ENCODE results near the gene TAF1A. TPM values are rescaled to one million over a fixed set of nuclear protein-coding genes. Genes with fewer than 3 reads are reported as not detected.

The TAF1A gene
- total and polyA plus RNA-seq, 2 of the 8 experiments (the other 6 are each of a cell fraction or from before 2014, with no cell fraction given) = 3.3 to 16.7 TPM

DNA sequence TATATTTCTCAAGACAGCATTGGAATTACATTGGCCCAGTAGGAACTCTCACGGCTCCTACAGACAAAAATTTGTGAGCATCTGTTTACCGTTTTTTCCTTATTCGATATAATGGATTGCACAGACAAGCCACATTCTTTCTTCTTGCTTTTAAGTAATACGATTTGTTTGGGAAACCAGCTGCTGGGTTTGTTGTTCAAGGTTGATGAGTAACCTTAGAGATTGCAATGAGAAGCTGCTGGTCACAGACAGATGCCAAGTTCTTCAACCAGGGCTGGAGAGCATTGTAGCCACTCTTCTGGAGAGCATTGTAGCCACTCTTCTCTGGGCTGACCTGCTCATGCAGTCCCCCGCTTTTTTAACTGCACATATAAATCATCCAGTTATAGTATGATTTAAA, 26.8 kb upstream of the TAF1A start:
- WGBS, 2 experiments (ENCODE audit: extremely low coverage in 1 of 2, insufficient coverage in 1 of 2, insufficient read length in 1 of 2, insufficient replicate concordance in 2 of 2, low coverage in 1 of 2, low lambda C conversion rate in 2 of 2, missing lambda C conversion rate in 1 of 2) = 89% methylated on average over 5 of the region's 5 CpGs; no CpG with 5 or more reads in 1 of the 2 experiments
- Histone ChIP-seq H3K4ac (replicated peaks; ENCODE audit: insufficient read length, low read depth, low read length) (no peak overlapping the region), H3K14ac (ENCODE audit: insufficient read length) (no peak overlapping the region), H3K4me2 (ENCODE audit: insufficient read depth in 1 of 2, low read depth in 2 of 2, low read length in 2 of 2) (0 out of 4 replicates have a peak overlapping the region, but pooled peaks have one; percentile 88), H4K8ac (ENCODE audit: extremely low read depth, insufficient read depth, low read length) (no peak overlapping the region), H3K79me2 (ENCODE audit: control insufficient read depth in 1 of 2, insufficient read depth in 2 of 2, low read length in 2 of 2) (peaks cover 0 to 32% of the 10 kb centered on the region in 2 experiments; a peak in 3 of 4 replicates), H3K23me2 (ENCODE audit: low read depth, low read length) (peaks cover 11% of the 10 kb centered on the region), H2AK5ac (ENCODE audit: low read depth, low read length) (no peak overlapping the region), H2BK5ac (ENCODE audit: low read depth, low read length) (no peak overlapping the region), H3K4me3 (ENCODE audit: extremely low read depth in 1 of 4, insufficient read depth in 2 of 4, low read depth in 3 of 4, low read length in 4 of 4) (0 out of 8 replicates have a peak overlapping the region, but pooled peaks of 1 of the 4 experiments have one; percentile 91), H4K5ac (ENCODE audit: insufficient read length, low read depth, low read length) (no peak overlapping the region), H3K27ac (ENCODE audit: low read depth, low read length) (no peak overlapping the region), H2BK20ac (ENCODE audit: low read length) (no peak overlapping the region), H3K27me3 (replicated peaks in 1 of 4; ENCODE audit: control insufficient read depth in 3 of 4, extremely low read depth in 1 of 4, insufficient read depth in 3 of 4, low read length in 3 of 4) (no peaks in the 10 kb centered on the region), H2BK15ac (ENCODE audit: low read length) (no peak overlapping the region), H3K23ac (ENCODE audit: insufficient read length) (no peak overlapping the region), H3K9me3 (ENCODE audit: insufficient read depth in 2 of 2, low read depth in 1 of 2, low read length in 1 of 2) (no peaks in the 10 kb centered on the region), H3K56ac (replicated peaks; ENCODE audit: insufficient read length, low read depth, low read length) (no peak overlapping the region), H4K91ac (replicated peaks; ENCODE audit: insufficient read length, low read length) (no peak overlapping the region), H3K18ac (ENCODE audit: extremely low read depth, low read length) (no peak overlapping the region), H3K36me3 (ENCODE audit: control insufficient read depth in 2 of 4, insufficient read depth in 4 of 4, low read length in 3 of 4) (no peaks in the 10 kb centered on the region), H4K20me1 (replicated peaks in 1 of 2; ENCODE audit: control insufficient read depth in 1 of 2, insufficient read depth in 2 of 2, low read length in 2 of 2) (peaks cover 2 to 7% of the 10 kb centered on the region in 2 experiments), H3K9ac (replicated peaks in 1 of 4; ENCODE audit: extremely low read depth in 1 of 4, low read depth in 3 of 4, low read length in 3 of 4) (no peak overlapping the region), H2AFZ (ENCODE audit: low read length) (0 out of 2 replicates have a peak overlapping the region, but pooled peaks have one; percentile 18), H3K79me1 (ENCODE audit: low read depth, low read length) (peaks cover 6% of the 10 kb centered on the region), H2BK120ac (replicated peaks; ENCODE audit: low read depth, low read length) (no peak overlapping the region), H3K4me1 (replicated peaks in 1 of 4; ENCODE audit: control insufficient read depth in 3 of 4, insufficient read depth in 4 of 4, low read length in 3 of 4) (peaks cover 0 to 4% (median 1%) of the 10 kb centered on the region in 4 experiments; a peak in 3 of 7 replicates), H2BK12ac (ENCODE audit: low read depth, low read length) (no peak overlapping the region)
- ChIA-PET CTCF (ENCODE audit: partially characterized antibody) (interaction anchor here (1.6 to 1.7 kb wide), 2 partner anchors 18 to 162 kb away, joined by 4 to 7 read pairs; no protein-coding TSS in a partner anchor), POLR2A (ENCODE audit: partially characterized antibody) (no interaction called here)
- FAIRE-seq = no peak
- no peak for DNase-seq (ENCODE audit: low read depth in 1 of 2, low spot score in 2 of 2)
- TF ChIP-seq, protein P1, sequence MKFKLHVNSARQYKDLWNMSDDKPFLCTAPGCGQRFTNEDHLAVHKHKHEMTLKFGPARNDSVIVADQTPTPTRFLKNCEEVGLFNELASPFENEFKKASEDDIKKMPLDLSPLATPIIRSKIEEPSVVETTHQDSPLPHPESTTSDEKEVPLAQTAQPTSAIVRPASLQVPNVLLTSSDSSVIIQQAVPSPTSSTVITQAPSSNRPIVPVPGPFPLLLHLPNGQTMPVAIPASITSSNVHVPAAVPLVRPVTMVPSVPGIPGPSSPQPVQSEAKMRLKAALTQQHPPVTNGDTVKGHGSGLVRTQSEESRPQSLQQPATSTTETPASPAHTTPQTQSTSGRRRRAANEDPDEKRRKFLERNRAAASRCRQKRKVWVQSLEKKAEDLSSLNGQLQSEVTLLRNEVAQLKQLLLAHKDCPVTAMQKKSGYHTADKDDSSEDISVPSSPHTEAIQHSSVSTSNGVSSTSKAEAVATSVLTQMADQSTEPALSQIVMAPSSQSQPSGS (IDR thresholded peaks at IDR 0.05; ENCODE audit: low read length) = no peak
- TF ChIP-seq SP2 (IDR thresholded peaks at IDR 0.05; ENCODE audit: low read length) (no peak), MAFK (IDR thresholded peaks at IDR 0.05; ENCODE audit: low read depth, low read length) (no peak)
